Common myeloid progenitor, CD34-positive (primary cell): ENCODE measurements around the gene CERS3.

Experiments used
- CTCF ChIA-PET: fragments of 350-600 bp; sonication (Branson Sonifier 250); formaldehyde crosslinking; loops from one replicate; lab custom pipeline; 2021; ENCODE audit warnings: antibody characterized with exemption; lab: Charles Lee
- POLR2A ChIA-PET: fragments of 350-600 bp; sonication (Branson Sonifier 250); formaldehyde crosslinking; loops from one replicate; lab custom pipeline; 2021; ENCODE audit warnings: antibody characterized with exemption; lab: Charles Lee
- DNase-seq, 3 donors: peaks; one replicate each; pipeline versions ENCODE4 v3.0.0 to v3.0.0-alpha.2; 2013
- H3K27ac ChIP-seq, 2 experiments: 1 replicate in 1 of 2; 2 replicates in 1 of 2; pipeline ENCODE4 v1.7.0; 2013; ENCODE audit warnings: inconsistent platforms in 2 of 2, low read length in 2 of 2, mild to moderate bottlenecking in 2 of 2, low read depth in 1 of 2, moderate library complexity in 1 of 2; ENCODE audit not compliant: severe bottlenecking in 2 of 2, insufficient read depth in 1 of 2, poor library complexity in 1 of 2
- H3K27me3 ChIP-seq, 5 experiments: replicated peaks in 2 of 5; 1 replicate in 3 of 5; 2 replicates in 2 of 5; pipeline versions ENCODE4 v1.6.1 to v1.7.0; 2013; ENCODE audit warnings: low read length in 4 of 5, mild to moderate bottlenecking in 2 of 5, moderate library complexity in 2 of 5, inconsistent platforms in 1 of 5; ENCODE audit not compliant: insufficient read depth in 5 of 5, control insufficient read depth in 4 of 5
- H3K36me3 ChIP-seq, 4 experiments: 1 replicate in 2 of 4; 2 replicates in 2 of 4; pipeline versions ENCODE4 v1.6.1 to v1.7.0; 2013; ENCODE audit warnings: low read length in 3 of 4, control low read depth in 1 of 4, mild to moderate bottlenecking in 1 of 4; ENCODE audit not compliant: control insufficient read depth in 4 of 4, insufficient read depth in 4 of 4
- H3K4me1 ChIP-seq, 4 experiments: 1 replicate in 3 of 4; 2 replicates in 1 of 4; pipeline versions ENCODE4 v1.6.1 to v1.7.1; 2013; ENCODE audit warnings: low read length in 3 of 4, mild to moderate bottlenecking in 3 of 4, control low read depth in 1 of 4, inconsistent platforms in 1 of 4, moderate library complexity in 1 of 4; ENCODE audit not compliant: control insufficient read depth in 4 of 4, insufficient read depth in 4 of 4; ENCODE audit errors: control extremely low read depth in 1 of 4
- H3K4me3 ChIP-seq, 7 experiments: 1 replicate in 4 of 7; 2 replicates in 3 of 7; pipeline versions ENCODE4 v1.5.1 to v1.7.0; 2013; ENCODE audit warnings: mild to moderate bottlenecking in 7 of 7, low read length in 6 of 7, moderate library complexity in 6 of 7, inconsistent platforms in 2 of 7, low read depth in 2 of 7, control low read depth in 1 of 7; ENCODE audit not compliant: insufficient read depth in 4 of 7, control insufficient read depth in 1 of 7; ENCODE audit errors: extremely low read depth in 1 of 7
- H3K9me3 ChIP-seq, 5 experiments: 1 replicate in 4 of 5; 2 replicates in 1 of 5; pipeline versions ENCODE4 v1.6.1 to v1.7.1; 2013; ENCODE audit warnings: low read length in 4 of 5, mild to moderate bottlenecking in 2 of 5, inconsistent platforms in 1 of 5, low read depth in 1 of 5, moderate library complexity in 1 of 5; ENCODE audit not compliant: control insufficient read depth in 4 of 5, insufficient read depth in 2 of 5; ENCODE audit errors: control extremely low read depth in 1 of 5
- WGBS: methylation state at CpG from one replicate; pipeline ENCODE4 v1.1.5; 2013; ENCODE audit not compliant: insufficient coverage; 5-methylcytosine and 5-hydroxymethylcytosine counted together

The CERS3 gene

GRCh38 chr15:100437261-100437660 lies 91.5 kb downstream of the CERS3 start:
- no peak overlapping the region for H3K4me3 ChIP-seq
- H3K36me3 ChIP-seq, result no peaks in the 10 kb centered on the region
- no peaks in the 10 kb centered on the region for H3K9me3 ChIP-seq
- H3K27ac ChIP-seq, result no peak overlapping the region
- no peak for DNase-seq
- H3K27me3 ChIP-seq, result no peaks in the 10 kb centered on the region
- ChIA-PET CTCF (no interaction called here), POLR2A (no interaction called here)
- 89% methylated on average over 1 of the region's 3 CpGs for WGBS
- no peaks in the 10 kb centered on the region for H3K4me1 ChIP-seq

- WGBS, result 92% methylated on average over 4 of the region's 6 CpGs
- CTCF ChIA-PET, result no interaction called here
- no peaks in the 10 kb centered on the region for H3K36me3 ChIP-seq
- POLR2A ChIA-PET, result no interaction called here
- H3K27me3 ChIP-seq, result peaks cover 0 to 1% (median 0%) of the 10 kb centered on the region in 5 experiments
- no peaks in the 10 kb centered on the region for H3K9me3 ChIP-seq
- H3K4me3 ChIP-seq, result no peak overlapping the region
- no peak overlapping the region for H3K27ac ChIP-seq
- DNase-seq, result no peak
- H3K4me1 ChIP-seq, result no peaks in the 10 kb centered on the region
These were observed 94.2 kb downstream of the CERS3 start for GRCh38 chr15:100434561-100434960.

GRCh38 chr15:100434038-100434437 lies 94.7 kb downstream of the CERS3 start:
- Histone ChIP-seq H3K27me3 (peaks cover 0 to 1% (median 0%) of the 10 kb centered on the region in 5 experiments), H3K4me3 (no peak overlapping the region), H3K36me3 (no peaks in the 10 kb centered on the region), H3K4me1 (no peaks in the 10 kb centered on the region), H3K9me3 (no peaks in the 10 kb centered on the region), H3K27ac (no peak overlapping the region)
- ChIA-PET POLR2A (no interaction called here), CTCF (no interaction called here)
- DNase-seq, result no peak
- WGBS, result 85% methylated on average over 3 of the region's 8 CpGs

GRCh38 chr15:100433304-100433703 lies 95.4 kb downstream of the CERS3 start:
- Histone ChIP-seq H3K27ac (no peak overlapping the region), H3K4me1 (no peaks in the 10 kb centered on the region), H3K27me3 (peaks cover 0 to 1% (median 0%) of the 10 kb centered on the region in 5 experiments), H3K36me3 (no peaks in the 10 kb centered on the region), H3K9me3 (no peaks in the 10 kb centered on the region), H3K4me3 (no peak overlapping the region)
- DNase-seq, result no peak
- ChIA-PET POLR2A (no interaction called here), CTCF (no interaction called here)
- WGBS, result no CpG with 5 or more reads among the region's 2 CpGs

GRCh38 chr15:100430411-100430810 lies 98.3 kb downstream of the CERS3 start:
- Histone ChIP-seq H3K27me3 (peaks cover 0 to 1% (median 0%) of the 10 kb centered on the region in 5 experiments), H3K4me3 (no peak overlapping the region), H3K9me3 (peaks cover 0 to 5% (median 0%) of the 10 kb centered on the region in 5 experiments), H3K36me3 (no peaks in the 10 kb centered on the region), H3K4me1 (no peaks in the 10 kb centered on the region), H3K27ac (no peak overlapping the region)
- WGBS, result no CpG with 5 or more reads among the region's 1 CpG
- no peak for DNase-seq
- ChIA-PET POLR2A (no interaction called here), CTCF (no interaction called here)

- 92% methylated on average over 8 of the region's 8 CpGs for WGBS
- H3K4me1 ChIP-seq, result no peaks in the 10 kb centered on the region
- ChIA-PET CTCF (no interaction called here), POLR2A (no interaction called here)
- DNase-seq, result no peak
- no peak overlapping the region for H3K27ac ChIP-seq
- H3K27me3 ChIP-seq, result peaks cover 0 to 1% (median 0%) of the 10 kb centered on the region in 5 experiments
- peaks cover 0 to 16% (median 3%) of the 10 kb centered on the region in 5 experiments for H3K9me3 ChIP-seq
- H3K4me3 ChIP-seq, result no peak overlapping the region
- H3K36me3 ChIP-seq, result no peaks in the 10 kb centered on the region
These were observed 99.5 kb downstream of the CERS3 start for GRCh38 chr15:100429116-100429728.

- H3K27me3 ChIP-seq, result peaks cover 0 to 1% (median 0%) of the 10 kb centered on the region in 5 experiments
- no peak for DNase-seq
- WGBS, result 98% methylated on average over 10 of the region's 10 CpGs
- ChIA-PET POLR2A (interaction anchor here (0.6 kb wide), 1 partner anchor 139 kb away, joined by 3 read pairs; no protein-coding TSS in a partner anchor), CTCF (no interaction called here)
- H3K4me3 ChIP-seq, result no peak overlapping the region
- no peaks in the 10 kb centered on the region for H3K4me1 ChIP-seq
- no peak overlapping the region for H3K27ac ChIP-seq
- H3K36me3 ChIP-seq, result no peaks in the 10 kb centered on the region
- peaks cover 0 to 17% (median 4%) of the 10 kb centered on the region in 5 experiments for H3K9me3 ChIP-seq
These were observed 101.8 kb downstream of the CERS3 start for GRCh38 chr15:100426937-100427336.
